Duodenal mucosa (tissue), 2 donors: ENCODE data around the gene TPRG1L.
"Not testable (repeated sequence)": the region's sequence is repeated elsewhere in the genome, so short reads cannot be mapped to it uniquely, and the experiment has no call there.

Source experiments
- H3K27ac ChIP-seq: one replicate; pipeline ENCODE4 v1.7.0; 2013; ENCODE audit warnings: low read depth, low read length
- H3K27me3 ChIP-seq, 2 donors: one replicate each; pipeline ENCODE4 v1.7.0; 2013; ENCODE audit warnings: low read length in 2 of 2, control low read depth in 1 of 2; ENCODE audit not compliant: insufficient read depth in 2 of 2, control insufficient read depth in 1 of 2
- H3K36me3 ChIP-seq, 2 donors: one replicate each; pipeline ENCODE4 v1.7.0; 2013; ENCODE audit warnings: low read length in 2 of 2, control low read depth in 1 of 2; ENCODE audit not compliant: insufficient read depth in 2 of 2, control insufficient read depth in 1 of 2
- H3K4me1 ChIP-seq, 2 donors: one replicate each; pipeline ENCODE4 v1.7.0; 2013; ENCODE audit warnings: low read length in 2 of 2, control low read depth in 1 of 2; ENCODE audit not compliant: insufficient read depth in 2 of 2, control insufficient read depth in 1 of 2
- H3K4me3 ChIP-seq, 2 donors: one replicate each; pipeline ENCODE4 v1.7.0; 2013; ENCODE audit warnings: low read length in 2 of 2, low read depth in 1 of 2
- H3K9ac ChIP-seq, 2 donors: one replicate each; pipeline ENCODE4 v1.7.0; 2013; ENCODE audit warnings: low read length in 2 of 2, low read depth in 1 of 2
- H3K9me3 ChIP-seq, 2 donors: one replicate each; pipeline ENCODE4 v1.7.0; 2013; ENCODE audit warnings: low read length in 2 of 2, control low read depth in 1 of 2; ENCODE audit not compliant: control insufficient read depth in 1 of 2

Gene TPRG1L

DNA sequence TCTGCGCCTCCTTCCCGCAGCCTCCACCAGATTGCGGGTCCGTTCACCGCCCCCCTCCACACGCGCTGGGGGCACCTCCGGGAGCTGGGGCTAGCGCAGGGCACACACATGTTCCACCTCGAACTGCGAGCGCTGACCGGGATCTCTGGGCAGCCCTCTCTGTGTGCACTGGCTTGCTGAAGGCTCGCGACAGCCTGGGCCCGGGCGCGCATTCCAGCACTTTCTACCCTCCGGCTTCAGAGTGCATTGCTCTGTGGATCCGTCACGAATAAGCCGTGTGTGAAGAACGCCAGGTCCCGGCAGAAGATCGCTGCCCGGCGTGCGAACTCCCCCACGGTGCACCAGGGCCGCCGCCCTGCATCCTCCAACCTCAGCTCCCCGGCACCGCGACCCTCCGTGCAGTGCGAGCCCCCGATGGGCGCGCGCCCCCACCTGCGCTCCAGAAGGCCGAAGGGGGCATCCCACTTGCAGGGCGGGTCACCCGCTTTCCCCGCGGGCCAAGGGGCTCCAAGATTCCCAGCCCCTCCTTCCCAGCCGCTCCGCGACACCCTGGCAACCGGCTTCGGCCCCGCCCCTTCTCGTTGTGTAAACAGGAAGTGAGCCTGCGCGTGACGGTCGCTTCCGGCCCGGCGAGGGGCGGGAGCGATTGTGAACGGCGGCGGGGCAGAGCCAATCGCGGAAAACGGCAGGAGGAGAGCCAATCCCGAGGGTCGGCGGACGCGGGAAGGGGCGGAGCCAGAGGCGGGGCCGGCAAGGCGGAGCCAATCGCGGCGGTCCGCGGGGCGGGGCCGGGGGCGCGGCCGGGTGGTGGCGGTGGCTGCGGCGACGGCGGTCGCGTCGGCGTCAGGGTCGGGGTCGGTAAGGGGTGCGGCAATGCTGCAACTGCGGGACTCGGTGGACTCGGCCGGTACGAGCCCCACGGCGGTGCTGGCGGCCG lies at the start of gene TPRG1L:
Gene TPRG1L, plus strand, starts transcription at position 816 of the 937 bp plus-strand sequence. Its CDS starts 58 bp downstream, at position 874.
- Histone ChIP-seq H3K36me3 (peaks cover 20 to 21% of the 10 kb centered on the region in 2 donors), H3K4me1 (peaks cover 23 to 24% of the 10 kb centered on the region in 2 donors), H3K27ac (peak within 1 kb of the TSS; percentile 82), H3K9ac (peak within 1 kb of the TSS; percentile 55 to 71), H3K27me3 (no peaks in the 10 kb centered on the region), H3K9me3 (no peaks in the 10 kb centered on the region), H3K4me3 (peak within 1 kb of the TSS; percentile 78 to 95)

DNA sequence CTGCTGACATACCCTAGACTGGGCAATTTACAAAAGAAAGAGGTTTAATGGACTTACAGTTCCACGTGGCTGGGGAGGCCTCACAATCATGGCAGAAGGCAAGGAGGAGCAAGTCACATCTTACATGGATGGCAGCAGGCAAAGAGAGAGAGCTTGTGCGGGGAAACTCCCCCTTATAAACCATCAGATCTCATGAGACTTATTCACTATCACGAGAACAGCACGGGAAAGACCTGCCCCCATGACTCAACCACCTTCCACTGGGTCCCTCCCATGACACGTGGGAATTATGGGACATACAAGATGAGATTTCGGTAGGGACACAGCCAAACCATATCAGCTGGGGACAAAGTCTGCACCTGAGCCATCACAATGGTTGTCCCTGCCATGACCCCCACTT lies 49.3 kb upstream of the TPRG1L start:
- not testable (repeated sequence) for H3K9me3 ChIP-seq, H3K36me3 ChIP-seq, H3K4me3 ChIP-seq, H3K27me3 ChIP-seq, H3K27ac ChIP-seq, H3K9ac ChIP-seq, H3K4me1 ChIP-seq

DNA sequence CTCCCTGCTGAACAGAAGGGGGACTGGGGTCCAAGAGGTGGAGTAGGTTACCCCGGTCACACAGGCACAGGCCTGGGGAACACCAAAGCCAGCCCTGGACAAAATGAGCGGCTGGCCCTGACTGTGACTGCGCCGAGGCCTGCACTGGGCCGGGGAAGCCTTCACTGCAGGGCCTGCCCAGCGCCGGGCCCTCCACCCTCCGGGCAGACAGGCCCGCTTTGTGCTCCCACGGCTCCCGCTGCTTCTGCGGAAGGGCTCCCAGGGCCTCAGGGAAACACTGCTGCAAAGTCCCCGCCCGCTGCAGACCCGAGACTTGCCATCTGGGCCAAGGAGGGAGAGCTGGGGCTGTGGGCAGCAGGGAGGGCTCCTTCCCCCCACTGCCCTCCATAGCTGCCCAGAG lies 48.8 kb upstream of the TPRG1L start:
- no peak overlapping the region for H3K27ac ChIP-seq
- H3K9ac ChIP-seq, result no peak overlapping the region
- H3K9me3 ChIP-seq, result no peaks in the 10 kb centered on the region
- no peaks in the 10 kb centered on the region for H3K4me1 ChIP-seq
- no peaks in the 10 kb centered on the region for H3K36me3 ChIP-seq
- H3K4me3 ChIP-seq, result no peak overlapping the region
- no peaks in the 10 kb centered on the region for H3K27me3 ChIP-seq

- Histone ChIP-seq H3K4me1 (no peaks in the 10 kb centered on the region), H3K9ac (no peak overlapping the region), H3K27me3 (no peaks in the 10 kb centered on the region), H3K36me3 (no peaks in the 10 kb centered on the region), H3K27ac (no peak overlapping the region), H3K4me3 (no peak overlapping the region), H3K9me3 (no peaks in the 10 kb centered on the region)
Observed at GRCh38 chr1:3577300-3577699, 47.5 kb upstream of the TPRG1L start.

GRCh38 chr1:3577711-3578432 lies 46.9 kb upstream of the TPRG1L start:
- H3K9ac ChIP-seq, result no peak overlapping the region
- H3K36me3 ChIP-seq, result no peaks in the 10 kb centered on the region
- no peaks in the 10 kb centered on the region for H3K9me3 ChIP-seq
- H3K27ac ChIP-seq, result no peak overlapping the region
- H3K4me1 ChIP-seq, result no peaks in the 10 kb centered on the region
- H3K27me3 ChIP-seq, result no peaks in the 10 kb centered on the region
- no peak overlapping the region for H3K4me3 ChIP-seq

DNA sequence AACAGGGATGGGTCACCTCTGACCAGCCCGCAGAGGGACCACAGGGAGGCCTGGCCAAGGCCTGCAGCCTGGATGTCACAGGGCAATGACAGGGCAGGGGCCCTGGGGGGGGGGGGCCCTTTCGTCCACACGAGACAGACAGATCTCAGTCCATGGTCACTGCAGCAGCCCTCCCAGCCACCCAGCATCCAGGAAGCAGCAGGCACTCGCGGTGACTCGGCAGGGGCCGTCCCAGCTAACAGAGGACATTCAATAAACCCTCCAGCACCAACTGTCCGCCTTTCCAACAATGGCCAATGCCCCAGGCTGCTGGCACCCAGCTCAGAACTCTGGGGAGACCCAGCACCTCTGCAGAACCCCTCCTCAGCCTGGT lies 46.4 kb upstream of the TPRG1L start:
- Histone ChIP-seq H3K27me3 (no peaks in the 10 kb centered on the region), H3K9ac (no peak overlapping the region), H3K9me3 (no peaks in the 10 kb centered on the region), H3K36me3 (no peaks in the 10 kb centered on the region), H3K4me3 (no peak overlapping the region), H3K27ac (no peak overlapping the region), H3K4me1 (no peaks in the 10 kb centered on the region)

DNA sequence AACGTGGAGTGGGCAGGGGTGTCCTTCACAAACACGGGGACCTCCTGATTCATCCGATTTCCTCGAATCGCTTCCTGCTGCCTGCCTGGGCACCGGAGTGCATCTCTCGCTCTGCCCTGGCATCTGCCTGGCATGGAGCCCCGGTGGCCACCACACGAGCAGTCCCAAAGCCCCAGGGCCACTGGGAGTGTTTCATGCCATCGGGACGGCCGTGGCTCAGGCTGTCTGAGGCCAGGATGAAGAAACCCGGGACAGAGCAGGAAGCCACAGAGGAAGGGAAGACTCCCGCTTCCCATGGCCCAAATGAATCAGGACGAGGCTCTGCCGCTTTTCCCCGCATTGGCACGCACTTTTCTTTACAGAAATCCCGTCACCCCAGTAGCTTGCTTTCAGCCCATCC lies 45.9 kb upstream of the TPRG1L start:
- H3K27ac ChIP-seq, result no peak overlapping the region
- no peaks in the 10 kb centered on the region for H3K9me3 ChIP-seq
- no peaks in the 10 kb centered on the region for H3K27me3 ChIP-seq
- no peak overlapping the region for H3K9ac ChIP-seq
- no peaks in the 10 kb centered on the region for H3K36me3 ChIP-seq
- no peaks in the 10 kb centered on the region for H3K4me1 ChIP-seq
- no peak overlapping the region for H3K4me3 ChIP-seq

DNA sequence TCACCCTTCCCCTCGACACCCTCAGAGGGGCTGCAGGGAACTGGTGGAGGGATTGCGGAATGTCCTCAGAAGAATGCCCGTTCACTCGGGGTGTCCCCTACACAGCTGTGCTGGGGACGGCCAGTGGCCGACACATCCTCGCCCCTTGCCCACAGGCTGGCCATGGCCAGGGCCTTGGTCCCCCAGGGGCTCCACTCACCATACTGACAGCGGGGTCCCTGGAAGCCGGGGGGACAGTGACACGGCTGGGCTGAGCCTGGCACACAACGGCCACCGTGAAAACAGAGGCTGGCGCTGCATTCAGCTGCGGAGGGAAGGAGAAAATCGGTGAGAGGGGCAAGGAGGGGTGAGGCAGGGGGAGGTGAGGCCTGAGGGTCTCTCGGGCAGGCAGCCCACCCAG lies 45.2 kb upstream of the TPRG1L start:
- H3K4me3 ChIP-seq, result no peak overlapping the region
- H3K27ac ChIP-seq, result no peak overlapping the region
- no peaks in the 10 kb centered on the region for H3K9me3 ChIP-seq
- H3K4me1 ChIP-seq, result no peaks in the 10 kb centered on the region
- H3K36me3 ChIP-seq, result no peaks in the 10 kb centered on the region
- H3K9ac ChIP-seq, result no peak overlapping the region
- no peaks in the 10 kb centered on the region for H3K27me3 ChIP-seq

DNA sequence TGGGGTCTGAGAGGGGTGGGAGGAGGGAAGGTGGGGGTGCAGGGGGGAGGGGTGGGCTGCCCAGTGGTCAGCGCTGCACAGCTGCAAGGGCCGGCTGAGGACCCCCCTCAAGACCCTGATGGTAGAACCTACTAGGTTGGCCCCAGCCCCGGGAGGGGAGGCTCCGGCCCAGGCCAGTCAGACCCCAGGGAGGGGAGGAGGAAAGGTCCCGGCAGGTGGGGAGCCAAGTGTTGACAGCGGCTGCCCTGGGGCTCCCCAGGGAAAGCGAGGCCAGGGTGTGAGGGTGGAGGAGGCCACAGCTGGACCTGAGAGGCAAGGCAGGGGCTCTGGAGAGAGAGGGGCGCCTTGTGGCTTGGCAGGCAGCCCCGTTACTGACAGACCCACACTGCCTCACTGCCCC lies 44.6 kb upstream of the TPRG1L start:
- Histone ChIP-seq H3K27me3 (no peaks in the 10 kb centered on the region), H3K27ac (no peak overlapping the region), H3K4me1 (no peaks in the 10 kb centered on the region), H3K4me3 (no peak overlapping the region), H3K36me3 (no peaks in the 10 kb centered on the region), H3K9ac (no peak overlapping the region), H3K9me3 (no peaks in the 10 kb centered on the region)

- no peak overlapping the region for H3K4me3 ChIP-seq
- no peaks in the 10 kb centered on the region for H3K36me3 ChIP-seq
- H3K9me3 ChIP-seq, result no peaks in the 10 kb centered on the region
- no peak overlapping the region for H3K27ac ChIP-seq
- H3K9ac ChIP-seq, result no peak overlapping the region
- H3K27me3 ChIP-seq, result no peaks in the 10 kb centered on the region
- no peaks in the 10 kb centered on the region for H3K4me1 ChIP-seq
Observed at GRCh38 chr1:3581296-3582036, 43.3 kb upstream of the TPRG1L start.
